Measurements from ENCODE around the gene ABCB9. TPM values are rescaled to one million over a fixed set of nuclear protein-coding genes. Genes with fewer than 3 reads are reported as not detected.
A peak's percentile ranks its signal among the peaks of the same experiment; 100 is the strongest.

Gene ABCB9
- total RNA-seq, 1 donor from 2014 or later: 6.5 TPM

GRCh38 chr12:122981587-122982476 lies 15.6 kb upstream of the ABCB9 start:
- DNase-seq (ENCODE audit: low read depth): no peak

DNA sequence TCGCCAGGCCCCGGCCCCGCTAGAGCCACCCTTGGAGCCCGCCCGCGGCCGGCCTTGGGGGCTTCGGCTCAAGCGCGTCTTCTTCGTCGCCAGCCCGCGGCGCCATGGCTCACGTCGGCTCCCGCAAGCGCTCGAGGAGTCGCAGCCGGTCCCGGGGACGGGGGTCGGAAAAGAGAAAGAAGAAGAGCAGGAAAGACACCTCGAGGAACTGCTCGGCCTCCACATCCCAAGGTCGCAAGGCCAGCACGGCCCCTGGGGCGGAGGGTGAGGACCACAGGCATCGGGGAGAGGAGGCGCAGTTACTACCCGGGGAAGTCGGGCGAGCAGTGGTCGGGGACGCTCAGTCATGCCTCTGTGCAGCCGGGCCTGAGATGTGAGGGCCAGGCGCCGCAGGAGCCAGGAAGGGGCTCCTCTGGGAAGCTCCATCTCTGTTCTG lies 14.8 kb upstream of the ABCB9 start:
- no peak for DNase-seq (ENCODE audit: low read depth)

GRCh38 chr12:122980183-122981035 lies 14.1 kb upstream of the ABCB9 start, which contains the start of gene ARL6IP4:
Gene ARL6IP4, plus strand, starts transcription at chr12:122980681. Its CDS starts 459 bp downstream, at chr12:122981140.
- no peak for DNase-seq (ENCODE audit: low read depth)

DNA sequence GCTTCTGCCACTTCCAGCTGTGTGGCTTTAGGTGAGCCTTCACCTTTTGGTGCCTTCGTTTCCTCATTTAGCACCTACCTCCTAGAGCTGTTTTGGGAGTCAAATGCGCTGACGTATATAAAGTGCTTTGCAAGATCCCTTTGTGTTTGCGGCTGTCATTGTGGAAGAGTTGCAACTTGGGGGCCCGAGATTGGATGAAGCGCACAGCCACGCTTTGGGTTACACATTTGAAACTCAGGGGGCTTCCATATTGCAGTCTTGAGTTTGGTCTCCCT lies 13.6 kb upstream of the ABCB9 start:
- DNase-seq (ENCODE audit: low read depth): no peak

DNA sequence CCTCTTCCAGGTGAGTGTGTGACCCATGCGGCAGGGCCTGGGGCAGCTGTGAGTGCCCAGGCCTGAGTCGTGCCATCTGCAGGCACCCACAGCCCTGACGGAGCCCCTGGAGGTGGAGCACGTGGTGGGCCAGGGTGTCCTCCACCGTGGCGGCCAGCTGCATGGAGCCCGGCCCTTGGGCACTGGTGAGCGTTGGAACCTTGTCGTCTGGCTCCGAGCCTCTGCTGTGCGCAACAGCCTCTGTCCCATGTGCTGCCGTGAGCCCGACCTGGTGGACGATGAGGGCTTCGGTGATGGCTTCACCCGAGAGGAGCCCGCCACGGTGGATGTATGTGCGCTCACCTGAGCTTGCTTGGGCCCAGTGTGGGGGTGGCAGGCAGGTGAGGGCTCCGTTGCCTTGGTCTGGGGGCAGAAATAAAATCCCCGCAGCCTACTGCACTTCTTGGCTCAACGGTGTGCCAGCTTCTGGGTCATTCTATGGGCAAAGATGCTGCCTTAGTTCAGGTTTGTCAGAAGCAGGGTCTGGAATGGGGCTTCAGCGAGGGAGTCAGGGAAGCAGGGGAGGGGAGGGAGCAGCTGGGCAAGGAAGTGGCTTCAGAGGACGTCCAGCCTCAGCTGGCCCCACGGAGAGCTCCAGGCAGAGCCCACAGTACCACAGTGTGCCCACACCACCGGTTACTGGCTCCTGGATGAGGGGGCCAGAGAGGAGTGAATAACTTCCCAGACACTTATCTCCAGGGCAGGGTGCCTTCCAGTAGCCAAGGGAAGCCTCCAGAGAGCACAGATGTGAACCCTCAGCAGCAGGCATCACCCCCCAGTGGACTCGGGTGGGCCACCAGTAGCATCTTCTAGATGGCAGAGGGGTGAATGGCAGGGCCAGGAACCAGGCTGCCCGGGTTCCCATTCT lies 13.0 kb upstream of the ABCB9 start:
- DNase-seq (ENCODE audit: low read depth): no peak

DNA sequence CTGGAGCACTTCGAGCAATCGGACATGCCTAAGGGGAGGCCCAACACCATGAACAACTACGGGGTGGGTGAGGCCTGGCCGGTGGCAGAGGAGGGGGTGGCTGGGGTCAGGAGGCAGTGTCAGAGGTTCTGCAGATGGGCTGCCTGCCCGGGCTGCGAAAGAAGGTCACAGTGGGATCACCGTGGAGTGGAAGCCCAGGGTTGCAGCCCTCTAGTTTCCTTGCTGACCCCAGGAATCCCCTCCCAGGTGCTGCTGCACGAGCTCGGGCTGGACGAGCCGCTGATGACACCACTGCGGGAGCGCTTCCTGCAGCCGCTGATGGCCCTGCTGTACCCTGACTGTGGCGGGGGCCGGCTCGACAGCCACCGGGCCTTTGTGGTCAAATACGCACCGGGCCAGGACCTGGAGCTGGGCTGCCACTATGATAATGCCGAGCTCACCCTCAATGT lies 12.3 kb upstream of the ABCB9 start:
- DNase-seq (ENCODE audit: low read depth): no peak

GRCh38 chr12:122977655-122978392 lies 11.6 kb upstream of the ABCB9 start:
- no peak for DNase-seq (ENCODE audit: low read depth)

DNA sequence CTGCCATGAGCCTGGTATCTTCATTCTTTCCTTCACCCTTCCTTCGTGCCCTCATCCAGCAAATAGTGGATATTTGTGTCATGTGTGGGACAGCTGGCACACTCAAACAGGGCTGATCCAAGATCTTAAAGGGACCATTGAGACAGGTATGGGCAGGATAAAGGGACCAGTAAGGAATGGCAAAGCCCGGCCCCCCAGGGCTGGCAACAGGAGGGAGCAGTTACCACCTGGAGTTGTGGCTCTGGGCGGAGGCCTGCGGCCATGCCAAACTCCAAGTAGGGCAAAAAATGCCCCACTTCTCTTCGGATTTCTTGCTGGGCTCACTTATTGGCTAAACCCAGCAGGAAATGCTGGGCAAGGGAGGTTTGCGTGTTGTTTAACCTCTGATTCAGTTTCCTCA lies 10.9 kb upstream of the ABCB9 start:
- no peak for DNase-seq (ENCODE audit: low read depth)

DNA sequence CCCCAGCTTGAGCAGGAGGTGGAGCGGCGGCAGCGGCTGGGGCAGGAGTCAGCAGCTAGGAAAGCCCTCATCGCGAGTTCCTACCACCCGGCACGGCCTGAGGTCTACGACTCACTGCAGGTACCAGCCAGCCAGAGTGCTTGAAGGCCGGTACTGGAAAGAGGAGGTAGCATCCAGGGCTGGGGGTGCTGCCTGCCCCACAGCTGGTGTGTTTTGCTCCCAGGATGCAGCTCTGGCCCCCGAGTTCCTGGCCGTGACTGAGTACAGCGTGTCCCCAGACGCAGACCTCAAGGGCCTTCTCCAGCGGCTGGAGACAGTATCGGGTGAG lies 10.3 kb upstream of the ABCB9 start:
- DNase-seq (ENCODE audit: low read depth): no peak

DNA sequence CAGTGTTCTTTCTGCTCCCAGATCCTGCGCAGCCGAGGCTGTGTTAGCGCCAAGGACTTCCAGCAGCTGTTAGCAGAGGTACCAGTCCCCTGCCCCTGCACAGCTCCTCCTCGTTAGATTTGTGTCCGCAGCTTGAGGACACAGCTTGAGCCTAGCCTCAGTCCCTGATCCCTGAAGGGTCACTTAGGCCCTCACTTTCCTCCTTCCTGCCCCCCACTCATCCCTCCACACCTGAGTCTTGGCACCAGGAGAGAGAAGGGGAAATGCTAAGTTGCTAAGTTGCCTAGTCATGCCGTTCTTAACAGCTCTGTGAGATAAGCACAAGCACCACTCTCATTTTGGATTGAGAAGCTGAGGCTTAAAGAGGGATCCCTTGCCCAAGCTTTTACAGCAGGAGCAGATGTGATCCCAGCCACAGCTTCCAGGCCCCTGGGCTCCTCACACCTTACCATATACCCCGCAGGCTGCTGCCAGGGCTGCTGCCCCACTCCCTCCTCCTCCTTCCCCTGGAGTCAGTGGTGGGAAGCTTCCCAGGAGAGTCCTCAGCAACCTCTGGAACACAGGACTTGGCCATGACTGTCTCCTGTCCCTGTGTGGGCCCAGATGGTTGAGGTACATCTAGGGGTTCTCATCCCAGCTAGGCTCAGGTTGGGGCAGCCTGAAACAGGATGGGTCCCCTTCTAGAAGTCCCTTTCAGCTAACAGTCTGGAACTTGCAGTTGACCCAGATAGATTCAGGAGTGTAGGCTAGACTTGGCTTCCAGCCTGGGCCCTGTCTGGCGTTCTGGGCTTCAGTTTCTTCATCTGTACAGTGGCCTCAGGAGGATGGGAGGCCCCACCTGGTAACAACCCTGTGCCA lies 9.8 kb upstream of the ABCB9 start:
- no peak for DNase-seq (ENCODE audit: low read depth)

- DNase-seq (ENCODE audit: low read depth): peak; percentile 72
Measured at GRCh38 chr12:122974892-122975789, 8.9 kb upstream of the ABCB9 start, which contains the start of gene OGFOD2. Gene OGFOD2, plus strand, starts transcription at chr12:122975244. Its CDS starts 8 bp downstream, at chr12:122975252.

GRCh38 chr12:122974274-122974891 lies 8.1 kb upstream of the ABCB9 start:
- peak; percentile 94 for DNase-seq (ENCODE audit: low read depth)

- DNase-seq (ENCODE audit: low read depth): no peak
Measured at GRCh38 chr12:122969676-122970075, 3.4 kb upstream of the ABCB9 start.

GRCh38 chr12:122968104-122968503 lies 1.8 kb upstream of the ABCB9 start:
- no peak for DNase-seq (ENCODE audit: low read depth)

- no peak for DNase-seq (ENCODE audit: low read depth)
Measured at GRCh38 chr12:122966743-122967550, 684 bp upstream of the ABCB9 start.

DNA sequence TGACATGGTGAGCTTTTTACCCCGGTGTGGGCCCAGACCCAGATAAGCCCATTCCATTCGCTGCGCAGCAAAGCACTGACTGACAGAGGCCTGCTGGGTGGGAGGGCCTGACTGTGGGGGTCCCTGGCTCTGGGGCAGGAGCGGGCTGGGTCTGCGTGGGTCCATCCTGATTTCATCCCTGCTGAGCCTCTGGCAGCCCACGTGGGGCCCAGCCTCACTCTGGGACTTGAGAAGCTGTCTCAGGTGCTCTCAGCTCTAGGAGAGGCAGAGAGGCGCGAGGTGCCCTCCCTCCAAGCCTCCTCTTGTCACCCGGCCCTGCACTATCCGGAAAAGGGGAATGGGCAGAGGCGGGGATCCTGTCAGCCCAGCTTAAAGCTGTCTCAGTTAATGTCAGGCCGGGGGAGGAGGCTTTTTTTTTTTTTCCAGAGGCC lies 927 bp downstream of the ABCB9 start:
- DNase-seq (ENCODE audit: low read depth): no peak

DNA sequence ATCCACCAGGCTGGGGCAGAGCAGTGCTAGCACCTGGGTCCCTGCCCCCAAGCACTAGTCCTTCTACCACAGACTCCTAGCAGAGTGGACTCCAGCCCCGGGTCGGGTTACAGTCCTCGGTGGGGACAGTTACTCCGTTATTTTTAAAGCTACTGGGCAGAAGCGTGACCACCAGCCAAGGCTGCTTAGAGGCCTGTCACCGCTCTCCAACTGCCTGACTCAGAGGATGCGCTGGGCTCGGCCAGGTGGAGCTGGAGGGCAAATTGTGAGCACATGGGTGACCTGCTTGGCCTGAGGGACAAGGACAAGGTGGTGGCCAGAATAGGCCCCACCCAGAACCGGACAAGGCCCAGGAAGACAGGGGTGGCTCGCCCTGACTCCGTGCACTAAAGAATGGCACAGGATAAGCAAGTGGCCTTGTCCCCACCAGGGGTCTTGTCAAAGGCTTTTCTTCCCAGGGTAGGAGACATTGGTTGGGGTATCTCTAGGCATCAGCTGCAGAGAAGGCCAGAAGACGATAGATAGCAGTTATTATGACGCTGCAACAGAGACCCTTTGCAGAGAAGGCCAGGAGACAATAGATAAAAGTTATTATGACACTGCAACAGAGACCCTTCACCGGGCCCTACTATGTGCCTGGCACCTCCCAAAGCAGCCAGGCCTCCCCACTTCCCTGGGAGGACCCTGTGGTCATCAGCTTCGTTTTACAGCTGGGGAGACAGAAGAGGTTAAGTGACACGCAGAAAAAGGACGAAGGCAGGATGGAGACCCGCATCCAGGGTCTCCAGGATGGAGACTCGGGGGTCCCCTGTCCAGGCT lies 1.6 kb downstream of the ABCB9 start:
- DNase-seq (ENCODE audit: low read depth): no peak
